Measurements from ENCODE around the gene DNAJC4. TPM values are rescaled to one million over a fixed set of nuclear protein-coding genes. Genes with fewer than 3 reads are reported as not detected.

The DNAJC4 gene
- total and polyA plus RNA-seq, 2 donors (not counting 1 experiment from before 2014, with no cell fraction given) = 12.6 TPM

- TF ChIP-seq EZH2 (IDR thresholded peaks at IDR 0.05; ENCODE audit: low read length, missing control alignments) = no peak
- TF ChIP-seq, protein P1, sequence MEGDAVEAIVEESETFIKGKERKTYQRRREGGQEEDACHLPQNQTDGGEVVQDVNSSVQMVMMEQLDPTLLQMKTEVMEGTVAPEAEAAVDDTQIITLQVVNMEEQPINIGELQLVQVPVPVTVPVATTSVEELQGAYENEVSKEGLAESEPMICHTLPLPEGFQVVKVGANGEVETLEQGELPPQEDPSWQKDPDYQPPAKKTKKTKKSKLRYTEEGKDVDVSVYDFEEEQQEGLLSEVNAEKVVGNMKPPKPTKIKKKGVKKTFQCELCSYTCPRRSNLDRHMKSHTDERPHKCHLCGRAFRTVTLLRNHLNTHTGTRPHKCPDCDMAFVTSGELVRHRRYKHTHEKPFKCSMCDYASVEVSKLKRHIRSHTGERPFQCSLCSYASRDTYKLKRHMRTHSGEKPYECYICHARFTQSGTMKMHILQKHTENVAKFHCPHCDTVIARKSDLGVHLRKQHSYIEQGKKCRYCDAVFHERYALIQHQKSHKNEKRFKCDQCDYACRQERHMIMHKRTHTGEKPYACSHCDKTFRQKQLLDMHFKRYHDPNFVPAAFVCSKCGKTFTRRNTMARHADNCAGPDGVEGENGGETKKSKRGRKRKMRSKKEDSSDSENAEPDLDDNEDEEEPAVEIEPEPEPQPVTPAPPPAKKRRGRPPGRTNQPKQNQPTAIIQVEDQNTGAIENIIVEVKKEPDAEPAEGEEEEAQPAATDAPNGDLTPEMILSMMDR (conservative IDR thresholded peaks at IDR 0.05 in 1 of 2, IDR thresholded peaks at IDR 0.05 in 1 of 2; ENCODE audit: low read depth in 1 of 2, low read length in 2 of 2) = no peak
- H3K4me2 ChIP-seq (ENCODE audit: extremely low read depth, insufficient read depth, low read length) = no peak overlapping the region
- no peaks in the 10 kb centered on the region for H3K27me3 ChIP-seq (ENCODE audit: control insufficient read depth, insufficient read depth, low read length)
- H3K4me3 ChIP-seq (replicated peaks in 1 of 4; ENCODE audit: control extremely low read depth in 1 of 4, insufficient read depth in 1 of 4, low read depth in 3 of 4, low read length in 4 of 4) = peak overlapping the region in 1 of 4 experiments; percentile 16
- no peak for DNase-seq (ENCODE audit: low read depth in 2 of 2)
- H3K36me3 ChIP-seq (ENCODE audit: control insufficient read depth, insufficient read depth, low read length) = peaks cover 22% of the 10 kb centered on the region
- H3K4me1 ChIP-seq (ENCODE audit: control insufficient read depth, extremely low read depth, insufficient read depth, low read length) = peaks cover 18% of the 10 kb centered on the region
- H3K9ac ChIP-seq (ENCODE audit: insufficient read depth, low read length) = peak overlapping the region; percentile 63
- no peak overlapping the region for H2AFZ ChIP-seq (ENCODE audit: low read length)
- H3K27ac ChIP-seq (ENCODE audit: insufficient read depth, low read length) = peak overlapping the region; percentile 89
- H3K79me2 ChIP-seq (ENCODE audit: control insufficient read depth, insufficient read depth, low read length) = no peaks in the 10 kb centered on the region
- no peaks in the 10 kb centered on the region for H4K20me1 ChIP-seq (ENCODE audit: control insufficient read depth, extremely low read depth, insufficient read depth, low read length)
- H3K9me3 ChIP-seq (ENCODE audit: control insufficient read depth, insufficient read depth, low read depth, low read length) = no peaks in the 10 kb centered on the region
Observed at GRCh38 chr11:64208086-64208795, 22.1 kb upstream of the DNAJC4 start.

- Histone ChIP-seq H3K27ac (ENCODE audit: insufficient read depth, low read length) (no peak overlapping the region), H3K9ac (ENCODE audit: insufficient read depth, low read length) (no peak overlapping the region)
Observed at GRCh38 chr11:64208796-64209562, 21.4 kb upstream of the DNAJC4 start.

GRCh38 chr11:64209563-64209843 lies 20.8 kb upstream of the DNAJC4 start:
- no peaks in the 10 kb centered on the region for H3K9me3 ChIP-seq (ENCODE audit: control insufficient read depth, insufficient read depth, low read depth, low read length)
- no peak overlapping the region for H3K9ac ChIP-seq (ENCODE audit: insufficient read depth, low read length)
- peaks cover 15% of the 10 kb centered on the region for H3K4me1 ChIP-seq (ENCODE audit: control insufficient read depth, extremely low read depth, insufficient read depth, low read length)
- no peaks in the 10 kb centered on the region for H3K79me2 ChIP-seq (ENCODE audit: control insufficient read depth, insufficient read depth, low read length)
- H3K27me3 ChIP-seq (ENCODE audit: control insufficient read depth, insufficient read depth, low read length) = no peaks in the 10 kb centered on the region
- DNase-seq (ENCODE audit: low read depth in 2 of 2) = no peak
- H4K20me1 ChIP-seq (ENCODE audit: control insufficient read depth, extremely low read depth, insufficient read depth, low read length) = no peaks in the 10 kb centered on the region
- no peak overlapping the region for H3K4me3 ChIP-seq (replicated peaks in 1 of 4; ENCODE audit: control extremely low read depth in 1 of 4, insufficient read depth in 1 of 4, low read depth in 3 of 4, low read length in 4 of 4)
- no peak overlapping the region for H3K27ac ChIP-seq (ENCODE audit: insufficient read depth, low read length)
- H3K36me3 ChIP-seq (ENCODE audit: control insufficient read depth, insufficient read depth, low read length) = peaks cover 13% of the 10 kb centered on the region
- TF ChIP-seq, protein P1 (conservative IDR thresholded peaks at IDR 0.05 in 1 of 2, IDR thresholded peaks at IDR 0.05 in 1 of 2; ENCODE audit: low read depth in 1 of 2, low read length in 2 of 2) = no peak
- no peak for TF ChIP-seq EZH2 (IDR thresholded peaks at IDR 0.05; ENCODE audit: low read length, missing control alignments)
- H2AFZ ChIP-seq (ENCODE audit: low read length) = no peak overlapping the region
- H3K4me2 ChIP-seq (ENCODE audit: extremely low read depth, insufficient read depth, low read length) = no peak overlapping the region

More at GRCh38 chr11:64208796-64209562, 21.4 kb upstream of the DNAJC4 start:
- H4K20me1 ChIP-seq (ENCODE audit: control insufficient read depth, extremely low read depth, insufficient read depth, low read length) = no peaks in the 10 kb centered on the region
- no peaks in the 10 kb centered on the region for H3K27me3 ChIP-seq (ENCODE audit: control insufficient read depth, insufficient read depth, low read length)
- no peak overlapping the region for H2AFZ ChIP-seq (ENCODE audit: low read length)
- no peaks in the 10 kb centered on the region for H3K79me2 ChIP-seq (ENCODE audit: control insufficient read depth, insufficient read depth, low read length)
- peaks cover 18% of the 10 kb centered on the region for H3K4me1 ChIP-seq (ENCODE audit: control insufficient read depth, extremely low read depth, insufficient read depth, low read length)
- H3K4me2 ChIP-seq (ENCODE audit: extremely low read depth, insufficient read depth, low read length) = no peak overlapping the region
- no peak overlapping the region for H3K4me3 ChIP-seq (replicated peaks in 1 of 4; ENCODE audit: control extremely low read depth in 1 of 4, insufficient read depth in 1 of 4, low read depth in 3 of 4, low read length in 4 of 4)
- peaks cover 15% of the 10 kb centered on the region for H3K36me3 ChIP-seq (ENCODE audit: control insufficient read depth, insufficient read depth, low read length)
- no peaks in the 10 kb centered on the region for H3K9me3 ChIP-seq (ENCODE audit: control insufficient read depth, insufficient read depth, low read depth, low read length)
- TF ChIP-seq, protein P1 (conservative IDR thresholded peaks at IDR 0.05 in 1 of 2, IDR thresholded peaks at IDR 0.05 in 1 of 2; ENCODE audit: low read depth in 1 of 2, low read length in 2 of 2) = no peak
- TF ChIP-seq EZH2 (IDR thresholded peaks at IDR 0.05; ENCODE audit: low read length, missing control alignments) = no peak
- no peak for DNase-seq (ENCODE audit: low read depth in 2 of 2)

Measured in fibroblast of lung (primary cell).